GM20431 (cell line): ENCODE results near the gene SUPV3L1.
"Not testable (repeated sequence)": the region's sequence is repeated elsewhere in the genome, so short reads cannot be mapped to it uniquely, and the experiment has no call there.

Experiments
- in situ Hi-C: fragments of 300-500 bp; cut with MseI, MboI; formaldehyde crosslinking; loops from one replicate; pipeline ENCODE4 v1.15.0; 2020; ENCODE audit warnings: low sequenced_read_pairs; ENCODE audit not compliant: unreplicated experiment

SUPV3L1 gene

DNA sequence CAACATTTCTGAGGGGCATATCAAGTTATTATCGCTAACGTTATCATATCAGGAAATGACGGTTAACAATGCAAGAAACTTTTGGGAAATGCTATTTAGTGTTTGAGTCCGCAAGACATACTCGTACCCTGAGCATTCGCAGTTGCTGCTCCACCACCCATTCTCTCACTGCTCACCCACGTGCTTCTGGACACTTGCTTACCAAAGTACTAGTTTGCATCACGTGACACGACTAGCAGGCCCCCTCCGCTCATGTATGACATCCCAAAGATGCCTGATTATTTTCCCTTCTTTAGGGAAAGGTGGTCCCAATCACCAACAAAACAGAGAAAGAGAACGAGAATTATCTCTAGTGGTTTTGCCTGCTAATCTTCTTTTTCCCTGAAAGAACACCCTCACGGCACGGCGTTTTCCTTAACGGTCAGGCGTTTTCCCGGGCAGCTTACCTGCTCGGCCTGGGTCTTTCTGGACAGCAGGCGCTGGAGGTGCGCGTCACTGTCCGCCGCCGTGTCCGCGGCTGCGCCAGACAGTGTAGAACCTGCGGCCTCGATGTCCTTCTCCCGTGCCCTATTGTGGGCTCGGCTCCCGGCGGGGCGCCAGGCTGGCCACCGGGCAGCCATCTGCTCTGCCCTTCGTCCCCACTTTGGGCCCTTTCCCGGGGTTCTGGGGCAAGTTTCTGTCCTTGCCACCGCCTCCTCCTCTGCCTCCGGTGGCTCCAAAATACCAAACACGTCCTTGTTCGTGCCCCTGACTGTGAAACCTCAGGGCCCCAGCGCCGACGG is at the start of gene SUPV3L1:
Gene SUPV3L1, plus strand, starts transcription at position 492 of the 782 bp plus-strand sequence. Its CDS starts 58 bp downstream, at position 550.
- in situ Hi-C loops = no loop called here

GRCh38 chr10:69130251-69130650 is 49.8 kb upstream of the SUPV3L1 start:
- in situ Hi-C loops = no loop called here

DNA sequence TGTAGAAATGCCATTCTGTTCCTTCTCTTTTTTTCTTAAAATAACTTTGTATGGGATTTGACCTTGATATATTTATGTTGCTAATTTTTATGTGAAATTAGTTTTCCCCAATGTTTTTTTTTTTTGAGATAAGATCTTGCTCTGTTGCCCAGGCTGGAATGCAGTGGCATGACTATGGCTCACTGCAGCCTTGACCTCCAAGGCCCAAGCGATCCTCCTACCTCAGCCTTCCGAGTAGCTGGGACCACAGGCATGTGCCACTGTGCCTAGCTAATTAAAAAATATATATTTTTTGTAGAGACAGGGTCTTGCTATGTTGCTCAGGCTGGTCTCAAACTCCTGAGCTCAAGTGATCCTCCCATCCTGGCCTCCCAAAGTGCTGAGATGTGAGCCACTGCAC is 40.1 kb upstream of the SUPV3L1 start:
- in situ Hi-C loops = no loop called here

GRCh38 chr10:69141304-69141703 is 38.7 kb upstream of the SUPV3L1 start:
- in situ Hi-C loops = no loop called here

DNA sequence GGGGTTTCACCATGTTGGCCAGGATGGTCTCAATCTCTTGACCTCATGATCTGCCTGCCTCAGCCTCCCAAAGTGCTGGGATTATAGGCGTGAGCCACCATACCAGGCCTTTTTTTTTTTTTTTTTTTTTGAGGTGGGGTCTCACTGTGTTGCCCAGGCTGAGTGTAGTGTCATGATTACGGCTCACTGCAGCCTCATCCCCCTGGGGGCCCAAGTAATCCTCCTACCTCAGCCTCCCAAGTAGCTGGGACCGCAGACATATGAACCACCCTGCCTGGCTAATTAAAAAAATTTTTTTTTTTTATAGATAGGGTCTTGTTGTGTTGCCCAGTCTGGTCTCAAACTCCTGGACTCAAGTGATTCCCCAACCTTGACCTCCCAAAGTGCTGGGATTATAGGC is 38.0 kb upstream of the SUPV3L1 start:
- in situ Hi-C loops = not testable (repeated sequence)

DNA sequence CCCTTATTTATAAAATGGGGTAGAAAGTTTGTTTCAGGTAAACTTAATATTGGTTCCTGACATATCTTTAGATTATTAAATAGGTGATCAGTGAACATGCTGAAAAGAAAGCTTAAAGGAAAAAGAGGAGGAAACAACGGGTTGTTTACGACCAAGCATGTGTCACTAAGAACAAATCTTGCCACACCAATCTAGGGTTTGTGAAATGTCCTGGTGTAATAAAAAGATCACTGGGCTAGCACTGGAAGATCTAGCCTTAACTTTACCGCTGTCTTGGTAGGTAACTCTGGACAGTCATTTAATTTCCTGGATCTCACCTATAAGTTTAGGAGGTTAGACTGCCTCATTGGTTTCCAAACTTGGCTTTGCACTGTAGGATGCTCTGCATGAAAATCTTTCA is 37.1 kb upstream of the SUPV3L1 start:
- in situ Hi-C loops = no loop called here

- in situ Hi-C loops = no loop called here
Observed at GRCh38 chr10:69145329-69145728, 34.7 kb upstream of the SUPV3L1 start.

DNA sequence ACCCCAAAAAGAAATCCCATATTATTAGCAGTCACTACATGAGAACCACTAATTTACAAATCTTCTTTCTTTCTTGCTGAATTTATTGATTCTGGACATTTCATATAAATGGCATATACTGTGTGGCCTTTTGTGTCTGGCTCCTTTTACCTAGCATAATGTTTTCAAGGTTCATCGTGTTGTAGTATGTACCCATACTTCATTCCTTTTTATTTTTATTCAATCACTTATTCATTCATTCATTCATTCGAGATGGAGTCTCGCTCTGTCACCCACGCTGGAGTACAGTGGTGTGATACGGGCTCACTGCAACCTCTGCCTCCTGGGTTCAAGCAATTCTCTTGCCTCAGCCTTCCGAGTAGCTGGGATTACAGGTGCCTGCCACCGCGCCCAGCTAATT is 34.2 kb upstream of the SUPV3L1 start:
- in situ Hi-C loops = no loop called here

DNA sequence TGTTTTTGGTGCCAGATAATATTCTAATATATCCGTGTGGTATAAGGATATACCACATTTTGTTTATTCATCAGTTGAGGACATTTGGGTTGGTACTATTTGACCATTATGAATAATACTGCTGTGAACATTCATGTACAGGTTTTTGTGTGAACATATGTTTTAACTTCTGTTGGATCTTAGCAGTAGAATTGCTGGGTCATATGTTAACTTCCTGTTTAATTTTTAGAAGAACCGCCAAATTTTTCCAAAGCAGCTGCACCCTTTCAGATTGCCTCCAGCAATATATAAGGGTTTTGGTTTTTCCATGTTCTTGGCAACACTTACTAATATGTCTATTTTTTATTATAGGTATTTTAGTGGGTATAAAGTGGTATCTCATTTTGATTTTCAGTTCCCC is 33.3 kb upstream of the SUPV3L1 start:
- in situ Hi-C loops = no loop called here

DNA sequence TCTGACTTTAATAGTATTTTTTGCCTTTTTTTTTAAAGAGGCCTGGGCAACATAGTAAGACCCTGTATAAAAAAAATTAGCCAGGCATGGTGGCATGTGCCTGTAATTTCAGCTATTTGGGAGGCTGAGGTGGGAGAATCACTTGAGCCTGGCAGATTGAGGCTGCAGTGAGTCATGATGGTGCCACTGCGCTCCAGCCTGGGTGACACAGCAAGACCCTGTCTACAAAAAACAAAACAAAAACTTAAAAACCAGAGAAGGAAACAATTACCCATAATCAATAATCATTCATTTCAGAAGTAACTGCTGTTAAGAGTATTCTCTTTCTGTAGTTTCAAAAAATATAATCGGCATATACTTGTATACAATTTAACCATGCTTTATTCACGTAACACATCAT is 28.1 kb upstream of the SUPV3L1 start:
- in situ Hi-C loops = no loop called here

GRCh38 chr10:69153227-69153626 is 26.8 kb upstream of the SUPV3L1 start:
- in situ Hi-C loops = no loop called here

- in situ Hi-C loops = no loop called here
Observed at GRCh38 chr10:69160809-69161241, 19.2 kb upstream of the SUPV3L1 start.

DNA sequence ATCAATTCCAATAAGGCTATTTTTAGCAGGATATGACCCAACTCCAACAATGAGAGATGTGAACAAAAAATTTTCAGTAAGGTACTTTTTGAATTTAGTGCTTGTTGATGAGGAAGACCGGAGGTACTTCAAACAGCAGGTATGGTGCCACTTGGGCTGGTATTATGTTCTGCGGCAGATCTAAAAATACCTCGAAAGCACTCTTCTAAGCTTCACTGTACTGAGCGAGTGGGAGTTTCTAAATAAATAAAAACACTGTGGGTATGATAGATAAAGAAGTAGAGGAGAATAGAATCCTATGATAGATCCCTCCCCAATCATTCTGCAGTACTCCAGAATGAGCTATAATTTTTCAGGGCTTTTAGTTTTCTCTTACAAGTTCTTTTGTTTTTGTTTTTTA is 11.5 kb upstream of the SUPV3L1 start:
- in situ Hi-C loops = no loop called here

DNA sequence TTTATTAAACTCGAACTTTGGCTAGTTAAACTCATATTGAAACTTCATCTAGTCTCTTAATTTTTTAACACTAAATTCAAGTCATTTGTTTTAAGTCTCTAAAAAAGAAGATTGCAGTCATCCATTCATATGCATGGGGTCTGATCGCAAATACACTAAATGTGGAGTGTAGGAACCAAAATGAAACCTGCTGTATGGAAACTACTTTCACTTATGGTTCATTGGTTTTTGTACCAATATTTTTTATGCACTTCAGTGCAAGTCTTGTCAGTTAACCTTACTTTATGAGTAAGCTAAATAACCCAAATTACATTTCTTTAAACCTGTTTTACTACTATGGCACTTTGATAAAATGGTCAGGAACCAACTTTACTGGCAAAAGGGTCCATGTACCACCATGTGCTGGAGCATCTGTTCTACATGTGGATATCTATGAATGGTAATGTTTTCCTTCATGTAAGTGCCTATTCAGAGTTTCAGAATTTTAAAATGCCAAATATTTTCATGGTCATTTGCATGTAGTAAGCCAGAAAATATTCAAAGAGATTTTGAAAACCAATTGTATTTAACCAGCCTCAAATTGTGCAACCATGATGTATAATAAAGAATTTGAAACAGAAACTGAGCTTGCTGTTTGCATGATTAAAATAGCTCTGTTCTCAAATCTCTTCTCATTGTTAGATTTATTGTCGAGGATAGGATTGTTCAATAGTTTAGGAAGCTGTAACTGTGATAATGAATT is 7.6 kb upstream of the SUPV3L1 start:
- in situ Hi-C loops = no loop called here

DNA sequence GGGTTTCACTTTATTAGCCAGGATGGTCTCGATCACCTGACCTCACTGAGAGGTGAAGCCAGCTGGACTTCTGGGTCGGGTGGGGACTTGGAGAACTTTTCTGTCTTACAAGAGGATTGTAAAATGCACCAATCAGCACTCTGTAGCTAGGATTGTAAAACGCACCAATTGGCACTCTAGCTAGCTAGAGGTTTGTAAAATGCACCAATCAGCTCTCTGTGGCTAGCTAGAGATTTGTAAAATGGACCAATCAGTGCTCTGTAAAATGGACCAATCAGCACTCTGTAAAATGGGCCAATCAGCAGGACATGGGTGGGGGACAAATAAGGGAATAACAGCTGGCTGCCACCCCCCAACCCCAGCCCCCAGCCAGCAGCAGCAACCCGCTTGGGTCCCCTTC is 4.7 kb upstream of the SUPV3L1 start:
- in situ Hi-C loops = not testable (repeated sequence)

- in situ Hi-C loops = no loop called here
Observed at GRCh38 chr10:69176823-69177222, 3.2 kb upstream of the SUPV3L1 start.

DNA sequence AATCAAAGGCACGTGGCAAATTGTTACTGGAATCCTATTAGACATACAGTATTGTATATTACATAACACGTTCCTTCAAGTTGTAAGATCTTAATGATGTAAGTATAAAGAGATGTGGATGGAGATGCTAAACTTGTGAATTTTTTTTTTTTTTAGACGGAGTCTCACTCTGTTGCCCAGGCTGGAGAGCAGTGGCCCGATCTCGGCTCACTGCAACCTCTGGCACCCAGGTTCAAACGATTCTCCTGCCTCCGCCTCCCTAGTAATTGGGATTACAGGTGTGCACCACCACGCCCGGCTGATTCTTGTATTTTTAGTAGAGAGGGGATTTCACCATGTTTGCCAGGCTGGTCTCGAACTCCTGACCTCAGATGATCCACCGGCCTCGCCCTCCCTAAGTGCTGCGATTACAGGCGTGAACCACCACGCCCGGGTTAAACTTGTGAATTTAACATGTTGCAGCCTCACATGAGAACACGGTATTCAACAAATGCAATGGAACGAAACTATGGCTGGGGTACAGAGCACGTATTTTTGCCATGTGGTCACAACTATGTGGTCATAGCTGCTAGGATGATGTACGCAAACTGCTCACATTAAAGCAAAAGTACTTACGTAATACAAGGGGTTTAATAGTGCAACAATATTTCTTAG is 818 bp upstream of the SUPV3L1 start:
- in situ Hi-C loops = no loop called here

GRCh38 chr10:69180525-69181204 is 631 bp downstream of the SUPV3L1 start:
- in situ Hi-C loops = no loop called here

DNA sequence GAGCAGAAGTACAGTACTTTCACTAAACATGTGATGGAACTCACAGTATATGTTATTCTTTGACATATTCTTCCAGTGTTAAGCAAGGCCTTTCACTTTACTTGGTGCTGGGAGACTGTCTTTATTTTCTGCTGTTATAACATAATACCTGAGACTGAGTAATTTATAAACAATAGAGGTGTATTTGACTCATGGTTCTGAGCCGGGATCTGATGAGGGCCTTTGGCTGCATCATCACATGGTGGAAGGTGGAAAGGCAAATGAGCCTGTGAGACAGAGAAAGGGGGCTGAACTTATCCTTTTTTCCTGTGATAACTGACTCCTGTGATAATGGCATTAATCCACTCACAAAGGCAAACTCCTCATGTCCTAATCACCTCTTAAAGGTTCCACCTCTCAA is 1.4 kb downstream of the SUPV3L1 start:
- in situ Hi-C loops = no loop called here

DNA sequence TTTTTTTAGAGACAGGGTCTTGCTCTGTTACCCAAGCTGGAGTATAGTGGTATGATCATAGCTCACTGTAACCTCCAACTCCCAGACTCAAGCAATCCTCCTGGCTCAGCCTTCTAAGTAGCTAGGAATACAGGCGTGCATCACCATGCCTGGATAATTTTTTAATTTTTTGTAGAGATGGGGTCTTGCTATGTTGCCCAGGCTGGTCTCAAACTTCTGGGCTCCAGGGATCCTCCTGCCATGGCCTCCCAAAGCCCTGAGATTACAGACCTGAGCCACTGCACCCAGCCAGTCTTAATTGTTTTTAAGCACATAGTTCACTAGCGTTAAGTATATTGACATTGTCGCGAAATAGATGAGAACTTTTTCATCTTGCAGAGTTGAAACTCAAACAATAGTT is 2.0 kb downstream of the SUPV3L1 start:
- in situ Hi-C loops = no loop called here
